ENCODE data around the gene DDX27.

The DDX27 gene

GRCh38 chr20:49252556-49253350 lies 33.5 kb downstream of the DDX27 start:
- Mint-ChIP-seq H3K36me3 (peaks cover 2% of the 10 kb centered on the region), H3K9me3 (ENCODE audit: low read depth) (no peaks in the 10 kb centered on the region), H3K27me3 (no peaks in the 10 kb centered on the region), H3K4me3 (no peak overlapping the region), H3K27ac (no peak overlapping the region), H3K4me1 (ENCODE audit: low read depth) (no peaks in the 10 kb centered on the region)

GRCh38 chr20:49256261-49256660 lies 37.0 kb downstream of the DDX27 start:
- no peaks in the 10 kb centered on the region for H3K27me3 Mint-ChIP-seq
- peaks cover 4% of the 10 kb centered on the region for H3K36me3 Mint-ChIP-seq
- no peak overlapping the region for H3K4me3 Mint-ChIP-seq
- peaks cover 2% of the 10 kb centered on the region for H3K9me3 Mint-ChIP-seq (ENCODE audit: low read depth)
- H3K4me1 Mint-ChIP-seq (ENCODE audit: low read depth), result peaks cover 14% of the 10 kb centered on the region
- H3K27ac Mint-ChIP-seq, result no peak overlapping the region

GRCh38 chr20:49259284-49259683 lies 40.1 kb downstream of the DDX27 start:
- H3K27me3 Mint-ChIP-seq, result no peaks in the 10 kb centered on the region
- peaks cover 3% of the 10 kb centered on the region for H3K9me3 Mint-ChIP-seq (ENCODE audit: low read depth)
- peaks cover 22% of the 10 kb centered on the region for H3K4me1 Mint-ChIP-seq (ENCODE audit: low read depth)
- peak overlapping the region; percentile 54 for H3K27ac Mint-ChIP-seq
- peak overlapping the region; percentile 7 for H3K4me3 Mint-ChIP-seq
- peaks cover 13% of the 10 kb centered on the region for H3K36me3 Mint-ChIP-seq

GRCh38 chr20:49259799-49260198 lies 40.6 kb downstream of the DDX27 start:
- Mint-ChIP-seq H3K27me3 (no peaks in the 10 kb centered on the region), H3K4me1 (ENCODE audit: low read depth) (peaks cover 24% of the 10 kb centered on the region), H3K36me3 (peaks cover 13% of the 10 kb centered on the region), H3K9me3 (ENCODE audit: low read depth) (peaks cover 3% of the 10 kb centered on the region), H3K4me3 (peak overlapping the region; percentile 7), H3K27ac (peak overlapping the region; percentile 54)

- Mint-ChIP-seq H3K36me3 (peaks cover 13% of the 10 kb centered on the region), H3K27ac (peak overlapping the region; percentile 54), H3K4me3 (no peak overlapping the region)
These were observed 41.0 kb downstream of the DDX27 start for GRCh38 chr20:49260218-49260617.

GRCh38 chr20:49261173-49261572 lies 42.0 kb downstream of the DDX27 start:
- Mint-ChIP-seq H3K4me1 (ENCODE audit: low read depth) (peaks cover 32% of the 10 kb centered on the region), H3K27me3 (no peaks in the 10 kb centered on the region), H3K27ac (no peak overlapping the region), H3K4me3 (no peak overlapping the region), H3K36me3 (peaks cover 16% of the 10 kb centered on the region), H3K9me3 (ENCODE audit: low read depth) (peaks cover 3% of the 10 kb centered on the region)

More at GRCh38 chr20:49260218-49260617, 41.0 kb downstream of the DDX27 start:
- H3K9me3 Mint-ChIP-seq (ENCODE audit: low read depth), result peaks cover 3% of the 10 kb centered on the region
- H3K4me1 Mint-ChIP-seq (ENCODE audit: low read depth), result peaks cover 25% of the 10 kb centered on the region
- no peaks in the 10 kb centered on the region for H3K27me3 Mint-ChIP-seq

GRCh38 chr20:49262444-49262843 lies 43.2 kb downstream of the DDX27 start:
- H3K9me3 Mint-ChIP-seq (ENCODE audit: low read depth), result peaks cover 3% of the 10 kb centered on the region
- H3K4me1 Mint-ChIP-seq (ENCODE audit: low read depth), result peaks cover 44% of the 10 kb centered on the region

GRCh38 chr20:49267327-49267726 lies 48.1 kb downstream of the DDX27 start:
- Mint-ChIP-seq H3K4me1 (ENCODE audit: low read depth) (peaks cover 72% of the 10 kb centered on the region), H3K4me3 (peak overlapping the region; percentile 89), H3K27ac (peak overlapping the region; percentile 59), H3K9me3 (ENCODE audit: low read depth) (no peaks in the 10 kb centered on the region), H3K27me3 (no peaks in the 10 kb centered on the region), H3K36me3 (peaks cover 45% of the 10 kb centered on the region)

More at GRCh38 chr20:49262444-49262843, 43.2 kb downstream of the DDX27 start:
- Mint-ChIP-seq H3K36me3 (peaks cover 20% of the 10 kb centered on the region), H3K27me3 (no peaks in the 10 kb centered on the region), H3K27ac (no peak overlapping the region), H3K4me3 (no peak overlapping the region)

- Mint-ChIP-seq H3K4me3 (peak overlapping the region; percentile 84), H3K9me3 (ENCODE audit: low read depth) (no peaks in the 10 kb centered on the region), H3K27ac (peak overlapping the region; percentile 71), H3K36me3 (peaks cover 41% of the 10 kb centered on the region), H3K27me3 (no peaks in the 10 kb centered on the region), H3K4me1 (ENCODE audit: low read depth) (peaks cover 73% of the 10 kb centered on the region)
These were observed 49.6 kb downstream of the DDX27 start for GRCh38 chr20:49268600-49269365.

GRCh38 chr20:49270177-49270576 lies 51.0 kb downstream of the DDX27 start:
- Mint-ChIP-seq H3K4me1 (ENCODE audit: low read depth) (peaks cover 75% of the 10 kb centered on the region), H3K27me3 (no peaks in the 10 kb centered on the region), H3K36me3 (peaks cover 42% of the 10 kb centered on the region), H3K27ac (peak overlapping the region; percentile 68), H3K4me3 (peak overlapping the region; percentile 84), H3K9me3 (ENCODE audit: low read depth) (no peaks in the 10 kb centered on the region)

GRCh38 chr20:49270736-49271135 lies 51.5 kb downstream of the DDX27 start:
- peak overlapping the region; percentile 84 for H3K4me3 Mint-ChIP-seq
- peaks cover 44% of the 10 kb centered on the region for H3K36me3 Mint-ChIP-seq
- peaks cover 77% of the 10 kb centered on the region for H3K4me1 Mint-ChIP-seq (ENCODE audit: low read depth)
- H3K27me3 Mint-ChIP-seq, result no peaks in the 10 kb centered on the region
- no peaks in the 10 kb centered on the region for H3K9me3 Mint-ChIP-seq (ENCODE audit: low read depth)
- H3K27ac Mint-ChIP-seq, result no peak overlapping the region

- peaks cover 46% of the 10 kb centered on the region for H3K36me3 Mint-ChIP-seq
- H3K4me3 Mint-ChIP-seq, result peak overlapping the region; percentile 70
- H3K4me1 Mint-ChIP-seq (ENCODE audit: low read depth), result peaks cover 68% of the 10 kb centered on the region
- peak overlapping the region; percentile 77 for H3K27ac Mint-ChIP-seq
- H3K9me3 Mint-ChIP-seq (ENCODE audit: low read depth), result no peaks in the 10 kb centered on the region
- H3K27me3 Mint-ChIP-seq, result no peaks in the 10 kb centered on the region
These were observed 53.4 kb downstream of the DDX27 start for GRCh38 chr20:49272654-49273053.

- H3K36me3 Mint-ChIP-seq, result peaks cover 44% of the 10 kb centered on the region
- H3K4me1 Mint-ChIP-seq (ENCODE audit: low read depth), result peaks cover 60% of the 10 kb centered on the region
- peak overlapping the region; percentile 47 for H3K4me3 Mint-ChIP-seq
- H3K27ac Mint-ChIP-seq, result no peak overlapping the region
- no peaks in the 10 kb centered on the region for H3K9me3 Mint-ChIP-seq (ENCODE audit: low read depth)
- H3K27me3 Mint-ChIP-seq, result no peaks in the 10 kb centered on the region
These were observed 54.6 kb downstream of the DDX27 start for GRCh38 chr20:49273696-49274277.

GRCh38 chr20:49275216-49275615 lies 56.0 kb downstream of the DDX27 start:
- H3K27ac Mint-ChIP-seq, result peak overlapping the region; percentile 100
- no peaks in the 10 kb centered on the region for H3K27me3 Mint-ChIP-seq
- H3K36me3 Mint-ChIP-seq, result peaks cover 46% of the 10 kb centered on the region
- H3K4me3 Mint-ChIP-seq, result peak overlapping the region; percentile 99
- H3K4me1 Mint-ChIP-seq (ENCODE audit: low read depth), result peaks cover 53% of the 10 kb centered on the region
- H3K9me3 Mint-ChIP-seq (ENCODE audit: low read depth), result no peaks in the 10 kb centered on the region

GRCh38 chr20:49275636-49276035 lies 56.4 kb downstream of the DDX27 start:
- Mint-ChIP-seq H3K27ac (peak overlapping the region; percentile 100), H3K4me3 (peak overlapping the region; percentile 99), H3K4me1 (ENCODE audit: low read depth) (peaks cover 50% of the 10 kb centered on the region), H3K9me3 (ENCODE audit: low read depth) (no peaks in the 10 kb centered on the region), H3K36me3 (peaks cover 46% of the 10 kb centered on the region), H3K27me3 (no peaks in the 10 kb centered on the region)
